Ovary (tissue), 3 donors: ENCODE measurements around the gene MDGA2.

Source experiments
- EP300 ChIP-seq: sonication (generic); formaldehyde crosslinking; IDR thresholded peaks from one replicate; pipeline ENCODE4 v1.6.1; 2017; ENCODE audit warnings: antibody characterized with exemption
- TF ChIP-seq, protein P1 (sequence below), 3 donors: fragments of 450-650 bp in 2 of 3; fragments of 200-600 bp in 1 of 3; IDR thresholded peaks; one replicate each; pipeline versions ENCODE4 v1.5.1 to v1.8.0; 2016 to 2022; ENCODE audit warnings: antibody characterized with exemption in 3 of 3, mild to moderate bottlenecking in 1 of 3
- donor health status: DM: no; HTN: no; CAD: no.

DNA sequence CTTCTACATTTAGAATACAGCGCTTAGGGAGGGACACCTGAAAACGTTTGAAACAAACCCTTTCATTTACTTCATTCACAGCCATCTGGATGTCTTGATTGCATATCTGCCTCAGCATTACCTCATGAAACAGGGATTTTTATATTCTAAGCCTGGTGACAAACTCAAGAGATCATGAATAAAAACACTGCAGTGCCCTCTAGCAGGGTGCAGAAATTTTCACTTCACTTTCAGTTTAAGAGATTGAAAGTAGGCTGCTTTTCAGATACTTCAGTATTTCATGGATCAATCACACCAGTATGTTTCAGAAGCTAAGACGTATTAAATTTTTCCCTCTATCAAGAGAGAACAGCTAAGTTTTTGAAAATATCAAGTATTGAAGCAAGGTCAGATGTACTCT is 467.8 kb downstream of the MDGA2 start:
- TF ChIP-seq, protein P1, sequence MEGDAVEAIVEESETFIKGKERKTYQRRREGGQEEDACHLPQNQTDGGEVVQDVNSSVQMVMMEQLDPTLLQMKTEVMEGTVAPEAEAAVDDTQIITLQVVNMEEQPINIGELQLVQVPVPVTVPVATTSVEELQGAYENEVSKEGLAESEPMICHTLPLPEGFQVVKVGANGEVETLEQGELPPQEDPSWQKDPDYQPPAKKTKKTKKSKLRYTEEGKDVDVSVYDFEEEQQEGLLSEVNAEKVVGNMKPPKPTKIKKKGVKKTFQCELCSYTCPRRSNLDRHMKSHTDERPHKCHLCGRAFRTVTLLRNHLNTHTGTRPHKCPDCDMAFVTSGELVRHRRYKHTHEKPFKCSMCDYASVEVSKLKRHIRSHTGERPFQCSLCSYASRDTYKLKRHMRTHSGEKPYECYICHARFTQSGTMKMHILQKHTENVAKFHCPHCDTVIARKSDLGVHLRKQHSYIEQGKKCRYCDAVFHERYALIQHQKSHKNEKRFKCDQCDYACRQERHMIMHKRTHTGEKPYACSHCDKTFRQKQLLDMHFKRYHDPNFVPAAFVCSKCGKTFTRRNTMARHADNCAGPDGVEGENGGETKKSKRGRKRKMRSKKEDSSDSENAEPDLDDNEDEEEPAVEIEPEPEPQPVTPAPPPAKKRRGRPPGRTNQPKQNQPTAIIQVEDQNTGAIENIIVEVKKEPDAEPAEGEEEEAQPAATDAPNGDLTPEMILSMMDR (IDR thresholded peaks at IDR 0.05), result no peak
- TF ChIP-seq EP300, result no peak
